Islet of Langerhans (tissue), 1 donor: Measurements from ENCODE around the gene SMARCA4.

ENCODE experiments used
- FAIRE-seq: peaks from one replicate; lab custom pipeline; 2011; peaks lifted over from hg19 to GRCh38; lab: Jason Lieb, UNC

SMARCA4 gene

GRCh38 chr19:10960314-10961072 lies at the start of gene SMARCA4:
SMARCA4 (plus strand) TSS chr19:10961030; CDS start chr19:10984152, 23,122 bp downstream.
- FAIRE-seq, result no peak

- no peak for FAIRE-seq
Observed at GRCh38 chr19:10911579-10912363, 49.1 kb upstream of the SMARCA4 start.

GRCh38 chr19:10912619-10913018 lies 48.2 kb upstream of the SMARCA4 start:
- FAIRE-seq, result no peak

- FAIRE-seq, result no peak
Observed at GRCh38 chr19:10913716-10914340, 47.0 kb upstream of the SMARCA4 start.

GRCh38 chr19:10915130-10916091 lies 45.4 kb upstream of the SMARCA4 start:
- no peak for FAIRE-seq

GRCh38 chr19:10916602-10917001 lies 44.2 kb upstream of the SMARCA4 start:
- FAIRE-seq, result no peak

GRCh38 chr19:10918359-10918758 lies 42.5 kb upstream of the SMARCA4 start:
- no peak for FAIRE-seq

GRCh38 chr19:10919352-10920287 lies 41.2 kb upstream of the SMARCA4 start:
- FAIRE-seq, result no peak

GRCh38 chr19:10920288-10920655 lies 40.6 kb upstream of the SMARCA4 start:
- FAIRE-seq, result no peak

- no peak for FAIRE-seq
Observed at GRCh38 chr19:10920781-10921180, 40.0 kb upstream of the SMARCA4 start.

- FAIRE-seq, result no peak
Observed at GRCh38 chr19:10921199-10921909, 39.5 kb upstream of the SMARCA4 start.

GRCh38 chr19:10921910-10922637 lies 38.8 kb upstream of the SMARCA4 start:
- no peak for FAIRE-seq

- no peak for FAIRE-seq
Observed at GRCh38 chr19:10922638-10923014, 38.2 kb upstream of the SMARCA4 start.

GRCh38 chr19:10923260-10924112 lies 37.3 kb upstream of the SMARCA4 start:
- FAIRE-seq, result no peak

GRCh38 chr19:10924597-10924996 lies 36.2 kb upstream of the SMARCA4 start:
- no peak for FAIRE-seq

GRCh38 chr19:10927730-10928562 lies 32.9 kb upstream of the SMARCA4 start:
- no peak for FAIRE-seq

- peak; percentile 33 for FAIRE-seq
Observed at GRCh38 chr19:10928563-10929401, 32.0 kb upstream of the SMARCA4 start, which contains the start of the genes TIMM29 and YIPF2. TIMM29 (plus strand) TSS chr19:10928811; CDS start chr19:10928823, 12 bp downstream. YIPF2 (minus strand) TSS chr19:10928639; CDS start chr19:10928410, 229 bp downstream.
